ENCODE data around the gene OTOG.
A peak's percentile ranks its signal among the peaks of the same experiment; 100 is the strongest.

Gene OTOG, protein sequence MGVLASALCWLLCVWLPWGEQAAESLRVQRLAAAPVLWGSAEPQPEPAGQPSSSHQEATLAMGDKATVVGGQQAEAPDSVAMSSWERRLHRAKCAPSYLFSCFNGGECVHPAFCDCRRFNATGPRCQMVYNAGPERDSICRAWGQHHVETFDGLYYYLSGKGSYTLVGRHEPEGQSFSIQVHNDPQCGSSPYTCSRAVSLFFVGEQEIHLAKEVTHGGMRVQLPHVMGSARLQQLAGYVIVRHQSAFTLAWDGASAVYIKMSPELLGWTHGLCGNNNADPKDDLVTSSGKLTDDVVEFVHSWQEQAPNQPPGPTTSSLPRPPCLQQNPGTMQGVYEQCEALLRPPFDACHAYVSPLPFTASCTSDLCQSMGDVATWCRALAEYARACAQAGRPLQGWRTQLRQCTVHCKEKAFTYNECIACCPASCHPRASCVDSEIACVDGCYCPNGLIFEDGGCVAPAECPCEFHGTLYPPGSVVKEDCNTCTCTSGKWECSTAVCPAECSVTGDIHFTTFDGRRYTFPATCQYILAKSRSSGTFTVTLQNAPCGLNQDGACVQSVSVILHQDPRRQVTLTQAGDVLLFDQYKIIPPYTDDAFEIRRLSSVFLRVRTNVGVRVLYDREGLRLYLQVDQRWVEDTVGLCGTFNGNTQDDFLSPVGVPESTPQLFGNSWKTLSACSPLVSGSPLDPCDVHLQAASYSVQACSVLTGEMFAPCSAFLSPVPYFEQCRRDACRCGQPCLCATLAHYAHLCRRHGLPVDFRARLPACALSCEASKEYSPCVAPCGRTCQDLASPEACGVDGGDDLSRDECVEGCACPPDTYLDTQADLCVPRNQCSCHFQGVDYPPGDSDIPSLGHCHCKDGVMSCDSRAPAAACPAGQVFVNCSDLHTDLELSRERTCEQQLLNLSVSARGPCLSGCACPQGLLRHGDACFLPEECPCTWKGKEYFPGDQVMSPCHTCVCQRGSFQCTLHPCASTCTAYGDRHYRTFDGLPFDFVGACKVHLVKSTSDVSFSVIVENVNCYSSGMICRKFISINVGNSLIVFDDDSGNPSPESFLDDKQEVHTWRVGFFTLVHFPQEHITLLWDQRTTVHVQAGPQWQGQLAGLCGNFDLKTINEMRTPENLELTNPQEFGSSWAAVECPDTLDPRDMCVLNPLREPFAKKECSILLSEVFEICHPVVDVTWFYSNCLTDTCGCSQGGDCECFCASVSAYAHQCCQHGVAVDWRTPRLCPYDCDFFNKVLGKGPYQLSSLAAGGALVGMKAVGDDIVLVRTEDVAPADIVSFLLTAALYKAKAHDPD (N-terminal part only)

DNA sequence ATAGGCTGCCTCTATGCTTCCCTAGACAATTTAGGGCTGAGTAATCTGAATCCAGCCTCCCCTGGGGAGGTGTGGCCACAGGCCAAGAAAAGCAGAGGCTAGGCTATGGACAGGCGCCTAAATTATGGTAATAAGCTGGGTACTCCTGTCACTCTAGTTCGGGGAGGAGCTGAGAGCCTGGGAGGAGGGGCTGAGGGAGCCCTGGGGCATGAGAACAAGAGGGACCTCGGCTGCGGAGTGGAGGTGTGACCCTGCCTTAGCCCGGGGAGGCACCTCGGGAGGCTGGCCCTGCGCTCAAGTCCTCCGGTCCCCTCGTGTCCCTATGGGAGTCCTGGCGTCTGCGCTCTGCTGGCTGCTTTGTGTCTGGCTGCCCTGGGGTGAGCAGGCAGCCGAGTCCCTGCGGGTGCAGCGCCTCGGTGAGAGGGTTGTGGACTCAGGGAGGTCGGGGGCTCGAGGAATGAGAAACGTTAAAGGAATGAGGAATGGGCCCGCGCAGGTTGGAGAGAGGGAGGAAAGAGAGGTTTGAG is at the start of gene OTOG:
TSS of gene OTOG (plus strand) at position 209 of the 527 bp plus-strand sequence. CDS start at position 323, 114 bp downstream.
- H3K4me3 ChIP-seq (ENCODE audit: low read length): no peak within 1 kb of the TSS
- TF ChIP-seq, protein P1, sequence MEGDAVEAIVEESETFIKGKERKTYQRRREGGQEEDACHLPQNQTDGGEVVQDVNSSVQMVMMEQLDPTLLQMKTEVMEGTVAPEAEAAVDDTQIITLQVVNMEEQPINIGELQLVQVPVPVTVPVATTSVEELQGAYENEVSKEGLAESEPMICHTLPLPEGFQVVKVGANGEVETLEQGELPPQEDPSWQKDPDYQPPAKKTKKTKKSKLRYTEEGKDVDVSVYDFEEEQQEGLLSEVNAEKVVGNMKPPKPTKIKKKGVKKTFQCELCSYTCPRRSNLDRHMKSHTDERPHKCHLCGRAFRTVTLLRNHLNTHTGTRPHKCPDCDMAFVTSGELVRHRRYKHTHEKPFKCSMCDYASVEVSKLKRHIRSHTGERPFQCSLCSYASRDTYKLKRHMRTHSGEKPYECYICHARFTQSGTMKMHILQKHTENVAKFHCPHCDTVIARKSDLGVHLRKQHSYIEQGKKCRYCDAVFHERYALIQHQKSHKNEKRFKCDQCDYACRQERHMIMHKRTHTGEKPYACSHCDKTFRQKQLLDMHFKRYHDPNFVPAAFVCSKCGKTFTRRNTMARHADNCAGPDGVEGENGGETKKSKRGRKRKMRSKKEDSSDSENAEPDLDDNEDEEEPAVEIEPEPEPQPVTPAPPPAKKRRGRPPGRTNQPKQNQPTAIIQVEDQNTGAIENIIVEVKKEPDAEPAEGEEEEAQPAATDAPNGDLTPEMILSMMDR (conservative IDR thresholded peaks at IDR 0.05; ENCODE audit: low read depth, low read length): no peak
- no peak for DNase-seq (ENCODE audit: low read depth)

DNA sequence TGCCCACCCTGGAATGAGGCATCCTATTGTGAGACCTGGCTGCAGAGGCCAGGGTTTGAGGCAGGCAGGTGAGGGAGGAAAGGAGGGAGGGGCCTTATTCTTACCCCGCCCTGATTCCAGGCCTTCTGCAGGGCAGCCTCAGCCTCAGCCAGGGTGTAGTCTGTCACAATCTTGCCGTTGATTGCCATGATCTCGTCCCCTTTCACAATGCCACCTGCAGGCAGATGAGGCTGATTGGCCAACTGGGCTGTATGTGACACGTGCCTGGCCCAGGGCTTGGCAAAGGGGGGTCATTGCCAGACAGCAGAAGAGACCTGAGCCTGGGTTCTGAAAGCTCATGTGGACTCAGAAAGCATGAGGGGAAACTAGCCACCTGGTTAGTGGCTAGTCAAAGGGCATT is 49.0 kb upstream of the OTOG start:
- TF ChIP-seq, protein P1 (conservative IDR thresholded peaks at IDR 0.05; ENCODE audit: low read depth, low read length): no peak

DNA sequence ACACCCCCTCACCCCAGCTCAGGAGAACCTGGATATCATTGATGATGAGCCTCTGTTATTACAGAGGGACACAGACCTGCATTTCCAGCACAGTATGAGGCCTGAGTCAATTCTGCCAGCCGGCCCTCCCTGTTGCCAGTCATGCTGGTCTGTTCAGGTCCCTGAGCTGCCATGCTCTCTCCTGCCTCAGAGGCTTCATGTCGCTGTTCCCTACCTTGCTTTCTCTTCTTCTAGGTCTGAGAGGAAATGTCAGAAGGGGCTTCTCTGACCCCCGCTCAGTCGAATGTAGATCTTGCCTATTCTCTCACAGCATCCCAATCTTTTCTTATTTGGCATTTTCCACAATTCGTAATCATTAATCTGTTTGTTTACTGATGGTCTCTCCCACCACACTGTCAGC is 48.6 kb upstream of the OTOG start:
- TF ChIP-seq, protein P1 (conservative IDR thresholded peaks at IDR 0.05; ENCODE audit: low read depth, low read length): peak; percentile 24
- no peak overlapping the region for H3K4me3 ChIP-seq (ENCODE audit: low read length)
- DNase-seq (ENCODE audit: low read depth): no peak

More for the DNA sequence above, 49.0 kb upstream of the OTOG start:
- H3K4me3 ChIP-seq (ENCODE audit: low read length): no peak overlapping the region
- DNase-seq (ENCODE audit: low read depth): no peak

DNA sequence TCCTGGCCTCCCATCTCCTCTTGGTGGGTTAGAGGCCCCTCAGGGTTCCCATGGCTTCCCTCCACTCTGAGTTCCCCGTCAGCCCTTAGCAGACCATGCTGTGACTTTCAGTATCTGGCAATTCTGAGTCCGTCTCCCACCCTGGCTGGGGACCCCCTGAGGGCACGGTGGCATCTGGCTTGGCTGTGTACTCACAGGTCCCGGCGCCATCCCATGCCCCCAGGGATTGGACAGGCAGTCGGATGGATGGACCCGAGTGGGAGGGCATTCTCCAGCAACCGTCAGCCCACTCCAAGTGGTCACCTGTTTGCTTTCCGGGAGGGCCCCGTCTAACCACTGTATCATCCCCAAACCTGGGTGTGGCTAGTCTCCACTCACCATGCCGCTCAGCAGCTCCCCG is 46.4 kb upstream of the OTOG start:
- TF ChIP-seq, protein P1 (conservative IDR thresholded peaks at IDR 0.05; ENCODE audit: low read depth, low read length): no peak
- no peak for DNase-seq (ENCODE audit: low read depth)
- no peak overlapping the region for H3K4me3 ChIP-seq (ENCODE audit: low read length)

DNA sequence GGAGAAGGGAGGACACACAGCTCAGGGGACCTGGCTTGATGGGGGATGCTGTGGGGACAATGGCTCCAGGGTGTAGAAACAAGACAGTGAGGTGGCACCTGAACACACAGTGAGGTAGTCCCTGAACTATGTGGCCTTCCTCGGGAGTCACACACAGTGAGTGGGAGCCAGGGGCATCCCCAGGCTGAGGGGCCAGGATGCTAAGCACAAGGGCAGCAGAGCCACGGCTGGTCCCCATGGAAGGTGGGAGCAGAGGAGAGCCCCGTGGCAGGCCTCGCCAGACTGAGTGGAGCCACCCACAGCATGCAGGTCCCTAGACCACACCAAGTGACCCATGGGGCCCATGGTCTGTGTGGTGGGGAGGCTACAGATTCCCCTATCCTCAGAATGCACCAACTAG is 44.4 kb upstream of the OTOG start:
- TF ChIP-seq, protein P1 (conservative IDR thresholded peaks at IDR 0.05; ENCODE audit: low read depth, low read length): no peak
- H3K4me3 ChIP-seq (ENCODE audit: low read length): no peak overlapping the region
- no peak for DNase-seq (ENCODE audit: low read depth)

DNA sequence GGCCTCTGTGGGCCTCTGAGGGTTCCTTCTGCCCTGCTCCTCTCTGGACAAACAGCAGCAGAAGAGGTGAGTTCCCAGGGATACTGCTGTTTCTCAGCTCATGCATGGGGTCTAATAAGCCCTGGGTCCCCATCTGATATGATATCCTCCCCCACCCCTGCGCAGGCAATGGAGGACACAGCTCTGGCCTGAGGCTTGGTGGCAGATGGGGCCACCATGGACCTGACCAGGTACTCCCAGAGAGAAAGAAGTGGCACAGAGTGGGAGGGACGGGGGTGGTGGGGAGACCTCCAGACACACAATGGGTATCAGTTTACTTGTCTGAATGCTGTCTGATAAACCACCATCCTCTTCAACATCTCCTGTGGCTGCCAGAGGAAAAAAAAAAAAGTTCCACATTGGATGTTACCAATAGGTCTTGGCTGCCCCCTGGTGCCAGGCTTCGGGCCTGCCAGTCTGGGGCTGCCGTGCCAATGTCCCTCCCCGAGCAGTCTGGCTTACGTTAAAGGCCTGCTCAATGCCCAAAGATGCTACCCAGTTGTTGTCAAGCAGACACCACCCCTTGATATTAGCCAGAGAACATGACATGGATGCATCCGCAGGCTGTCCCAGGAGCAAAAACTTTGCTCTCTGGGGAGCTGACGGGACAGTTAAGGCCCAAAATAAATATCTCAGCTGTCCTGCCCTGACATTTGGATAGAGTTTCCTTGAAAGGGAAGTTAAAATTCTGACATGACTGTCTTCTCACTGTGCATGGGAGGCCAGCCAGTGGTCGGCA is 42.5 kb upstream of the OTOG start:
- no peak for DNase-seq (ENCODE audit: low read depth)

More for the DNA sequence above, 42.5 kb upstream of the OTOG start:
- H3K4me3 ChIP-seq (ENCODE audit: low read length): no peak overlapping the region
- TF ChIP-seq, protein P1 (conservative IDR thresholded peaks at IDR 0.05; ENCODE audit: low read depth, low read length): peak; percentile 96

Data from retinal pigment epithelial cell (primary cell).